K562 (cell line): ENCODE results near the gene RASEF. TPM values are rescaled to one million over a fixed set of nuclear protein-coding genes. Genes with fewer than 3 reads are reported as not detected.
A peak's percentile ranks its signal among the peaks of the same experiment; 100 is the strongest.

ENCODE experiments used
- ATAC-seq: fragments of 200-7000 bp; cut with Tn5 transposase; 3 replicates; pipeline ENCODE4 v1.9.1; 2020; ENCODE audit warnings: moderate library complexity
- Bru-seq: library from RNA; stranded (reverse); fragments of 400-500 nt; gene quantifications from one replicate; lab custom pipeline; 2021; lab: Mats Ljungman, UMichigan
- BruChase-seq, 2 experiments: library from RNA; stranded (reverse); fragments of 400-500 nt; gene quantifications; one replicate each; lab custom pipeline; 2021; lab: Mats Ljungman, UMichigan
- BruUV-seq: library from RNA; stranded (reverse); fragments of 400-500 nt; replicated peaks from 2 replicates; lab custom pipeline; 2021; lab: Mats Ljungman, UMichigan
- CTCF ChIA-PET: fragments of 300-600 bp; formaldehyde crosslinking; extraction: SDS; loops from one replicate; lab custom pipeline; 2021; ENCODE audit warnings: low intra/inter-chr PET ratio; lab: Yijun Ruan, JAX
- POLR2A ChIA-PET: fragments of 300-600, 350-650 bp; sonication (Branson Sonifier 250); formaldehyde crosslinking; extraction: SDS; loops from one replicate; lab custom pipeline; 2021; ENCODE audit warnings: antibody characterized with exemption, inconsistent platforms; lab: Yijun Ruan, JAX
- DNase-seq, 4 experiments: peaks; one replicate each; pipeline versions ENCODE4 v3.0.0 to v3.0.0-alpha.2; 2011 to 2018; ENCODE audit warnings: low spot score in 3 of 4, mixed read lengths in 3 of 4; ENCODE audit errors: extremely low read depth in 1 of 4
- FAIRE-seq: peaks from 2 replicates; lab custom pipeline; 2011; peaks lifted over from hg19 to GRCh38; lab: Jason Lieb, UNC
- H2AFZ ChIP-seq: 2 replicates; pipeline ENCODE4 v1.6.0; 2011; ENCODE audit warnings: low read depth, low read length, control low read depth, inconsistent platforms
- H3K27ac ChIP-seq: fragments of 200-600 bp; 3 replicates; pipeline ENCODE4 v1.8.0; 2011; ENCODE audit warnings: low read depth, mild to moderate bottlenecking, control low read depth, inconsistent platforms, low read length, moderate library complexity, mixed read lengths; ENCODE audit errors: extremely low read depth
- H3K27me3 ChIP-seq, 2 experiments: fragments of 300-600 bp in 1 of 2; 2 replicates in 1 of 2; 3 replicates in 1 of 2; pipeline versions ENCODE4 v1.6.0 to v1.8.0; 2011; ENCODE audit warnings: inconsistent platforms in 2 of 2, low read length in 2 of 2, mild to moderate bottlenecking in 1 of 2, mixed read lengths in 1 of 2, moderate library complexity in 1 of 2; ENCODE audit not compliant: control insufficient read depth in 2 of 2, insufficient read depth in 2 of 2
- H3K36me3 ChIP-seq: fragments of 300-600 bp; 3 replicates; pipeline ENCODE4 v1.8.0; 2011; ENCODE audit warnings: mild to moderate bottlenecking, low read length, inconsistent platforms; ENCODE audit not compliant: control insufficient read depth, insufficient read depth
- H3K4me1 ChIP-seq, 2 experiments: fragments of 200-600 bp in 1 of 2; replicated peaks in 1 of 2; 2 replicates in 1 of 2; 3 replicates in 1 of 2; pipeline versions ENCODE4 v1.5.1 to v1.8.0; 2011; ENCODE audit warnings: inconsistent platforms in 2 of 2, low read length in 2 of 2, mild to moderate bottlenecking in 1 of 2, mixed read lengths in 1 of 2, moderate library complexity in 1 of 2; ENCODE audit not compliant: control insufficient read depth in 2 of 2, insufficient read depth in 2 of 2
- H3K4me2 ChIP-seq: 2 replicates; pipeline ENCODE4 v1.6.1; 2011; ENCODE audit warnings: low read length, control low read depth, inconsistent platforms, mixed read lengths; ENCODE audit not compliant: insufficient read depth
- H3K4me3 ChIP-seq: fragments of 200-600 bp; sonication (generic), shearing (Covaris generic); 2 replicates; pipeline ENCODE4 v1.5.1; 2016; ENCODE audit warnings: control low read depth, inconsistent platforms
- H3K79me2 ChIP-seq: fragments of 200-600 bp; 3 replicates; pipeline ENCODE4 v1.8.0; 2011; ENCODE audit warnings: low read length, inconsistent platforms; ENCODE audit not compliant: control insufficient read depth, insufficient read depth
- H3K9ac ChIP-seq, 2 experiments: 2 replicates each; pipeline versions ENCODE4 v1.6.0 to v1.6.1; 2011; ENCODE audit warnings: low read depth in 2 of 2, low read length in 2 of 2, control low read depth in 1 of 2, inconsistent platforms in 1 of 2, mild to moderate bottlenecking in 1 of 2, mixed read lengths in 1 of 2; ENCODE audit not compliant: insufficient read depth in 1 of 2
- H3K9me1 ChIP-seq: one replicate; pipeline ENCODE4 v1.6.0; 2011; ENCODE audit warnings: inconsistent platforms, mild to moderate bottlenecking, low read length, moderate library complexity; ENCODE audit not compliant: control insufficient read depth, insufficient read depth
- H3K9me3 ChIP-seq: replicated peaks from 2 replicates; pipeline ENCODE4 v1.5.1; 2011; ENCODE audit warnings: low read depth, low read length, inconsistent platforms; ENCODE audit not compliant: control insufficient read depth, insufficient read depth
- H4K20me1 ChIP-seq: replicated peaks from 2 replicates; pipeline ENCODE4 v1.6.1; 2011; ENCODE audit warnings: low read length, inconsistent platforms, mixed read lengths; ENCODE audit not compliant: control insufficient read depth, insufficient read depth
- FUS ChIP-seq: fragments of 200-400 bp; formaldehyde crosslinking; optimal IDR thresholded peaks from 2 replicates; pipeline ENCODE3; 2017; ENCODE audit warnings: low read depth, low read length
- PTTG1 ChIP-seq: fragments of 450-650 bp; IDR thresholded peaks from 2 replicates; pipeline ENCODE4 v1.6.1; 2016; ENCODE audit warnings: low read depth, mild to moderate bottlenecking, missing genetic modification characterization, missing compliant biosample characterization
- RBM14 ChIP-seq: fragments of 200-400 bp; formaldehyde crosslinking; IDR thresholded peaks from 2 replicates; pipeline ENCODE4 v1.6.1; 2018; ENCODE audit warnings: low read depth, mild to moderate bottlenecking, low read length, moderate library complexity, borderline replicate concordance; ENCODE audit not compliant: insufficient read depth
- ZBED1 ChIP-seq: IDR thresholded peaks from 2 replicates; pipeline ENCODE4 v1.6.1; 2014
- ZNF165 ChIP-seq: fragments of 250-450 bp; sonication (Bioruptor Pico); IDR thresholded peaks from 2 replicates; pipeline ENCODE4 v1.4.0; 2020; ENCODE audit warnings: borderline replicate concordance
- ZNF197 ChIP-seq: fragments of 200-800 bp; sonication (Bioruptor generic); IDR thresholded peaks from 2 replicates; pipeline ENCODE4 v1.6.1; 2016; ENCODE audit warnings: low read depth, missing genetic modification characterization, missing compliant biosample characterization
- ZNF507 ChIP-seq: conservative IDR thresholded peaks from 2 replicates; pipeline ENCODE4 v1.6.1; 2017; ENCODE audit warnings: missing genetic modification characterization, missing compliant biosample characterization
- WGBS: fragments of 100-300 bp; shearing (Covaris generic); methylation state at CpG from one replicate; pipeline ENCODE4 v1.1.6; 2016; ENCODE audit warnings: low coverage, mixed read lengths; ENCODE audit not compliant: insufficient coverage; ENCODE audit errors: missing lambda C conversion rate; 5-methylcytosine and 5-hydroxymethylcytosine counted together
- in situ Hi-C: fragments of 300-500 bp; cut with MboI; formaldehyde crosslinking; loops from 4 replicates; pipeline ENCODE4 v1.15.0; 2018; ENCODE audit warnings: inconsistent platforms, mixed read lengths
- intact Hi-C: fragments of 100-400 bp; cut with micrococcal nuclease; formaldehyde crosslinking; loops from 2 replicates; pipeline ENCODE4 v1.14.2; 2022
- long read RNA-seq, 3 experiments: library from polyadenylated mRNA in 2 of 3; library from RNA in 1 of 3; unstranded in 2 of 3; stranded (forward) in 1 of 3; transcript quantifications; one replicate each; pipeline ENCODE4 v2.0.0, GENCODE V29; 2019 to 2022
- polyA minus RNA-seq, 3 experiments: library from RNA; depleted of rRNA, polyadenylated mRNA; stranded (reverse); fragments of >200 nt; gene quantifications; 2 replicates each; pipeline ENCODE4 v1.2.3, GENCODE V29; 2011
- polyA plus RNA-seq, 8 experiments: library from polyadenylated mRNA; depleted of rRNA in 4 of 8; stranded (reverse) in 5 of 8; unstranded in 3 of 8; fragments of >200 nt; fragmentation: Nextera tagmentation in 2 of 8; fragmentation: Illumina TruSeq in 1 of 8; extraction: Ambion mirVana in 2 of 8; extraction: Trizol in 1 of 8; gene quantifications; 2 replicates each; pipeline versions ENCODE4 v1.2.1 to v1.2.3, GENCODE V29; 2011 to 2014; ENCODE audit warnings: inconsistent platforms in 1 of 8, missing spikeins in 1 of 8
- total RNA-seq, 7 experiments: library from RNA; depleted of rRNA in 6 of 7; stranded (reverse); fragments of >200 nt in 6 of 7; fragmentation: Illumina TruSeq in 2 of 7; extraction: Trizol in 2 of 7; gene quantifications; 2 replicates each; pipeline versions ENCODE4 v1.2.1 to v1.2.3, GENCODE V29; 2011 to 2021; ENCODE audit warnings: low replicate concordance in 1 of 7
- TF ChIP-seq, protein P1 (sequence below): fragments of 450-650 bp; formaldehyde crosslinking; IDR thresholded peaks from 2 replicates; pipeline ENCODE4 v1.4.0; 2022; ENCODE audit warnings: mild to moderate bottlenecking, moderate library complexity
- TF ChIP-seq, protein P2 (sequence below): fragments of 450-650 bp; conservative IDR thresholded peaks from 2 replicates; pipeline ENCODE4 v1.6.1; 2016; ENCODE audit warnings: missing genetic modification characterization, low read depth, mild to moderate bottlenecking, control low read depth, missing compliant biosample characterization
- TF ChIP-seq, protein P3 (sequence below): sonication (generic); formaldehyde crosslinking; IDR thresholded peaks from 2 replicates; pipeline ENCODE4 v1.8.1; 2023; ENCODE audit warnings: mild to moderate bottlenecking, missing genetic modification reagents, moderate library complexity
- TF ChIP-seq, protein P4 (sequence below): IDR thresholded peaks from 2 replicates; pipeline ENCODE4 v1.6.1; 2012; ENCODE audit warnings: low read depth, low read length, improper control_type of control experiment, borderline replicate concordance

Gene RASEF
- total RNA-seq (2011; cell fraction: chromatin; rRNA removed; ENCODE audit: low replicate concordance) = not detected in 2 replicates
- total RNA-seq (2011; cell fraction: nucleolus; rRNA removed) = 0.26 TPM in 1 of 2 replicates, not detected in the other
- total RNA-seq (2011; cell fraction: nucleoplasm; rRNA removed) = 0.22 TPM in 1 of 2 replicates, not detected in the other
- total RNA-seq (2014; rRNA removed) (0.18 TPM in 1 of 2 replicates, not detected in the other), total RNA-seq (2014; rRNA removed; fragmentation: Illumina TruSeq; extraction: Trizol) (0.10 and 0.11 TPM in 2 replicates), total RNA-seq (2015; rRNA removed; fragmentation: Illumina TruSeq; extraction: Trizol) (0.11 TPM in 1 of 2 replicates, not detected in the other), total RNA-seq (2021) (0.13 and 0.20 TPM in 2 replicates), polyA plus RNA-seq (2011; rRNA removed) (0.01 TPM in 1 of 2 replicates, not detected in the other), polyA plus RNA-seq (2014; fragmentation: Illumina TruSeq; extraction: Trizol) (not detected in 2 replicates), polyA plus RNA-seq (2014; fragmentation: Nextera tagmentation; extraction: Ambion mirVana) (not detected), polyA plus RNA-seq (2014; rRNA removed) (not detected in 2 replicates), polyA minus RNA-seq (2011; rRNA and poly(A)+ RNA removed) (not detected in 2 replicates), Bru-seq, nascent RNA (percentile 9 among the genes with signal in this experiment), BruChase-seq, experiment 1, labeled RNA remaining after a 2-hour chase (percentile 11 among the genes with signal in this experiment), BruChase-seq, experiment 2, labeled RNA remaining after a 6-hour chase (percentile 13 among the genes with signal in this experiment)
- polyA plus RNA-seq (2011; cell fraction: cytosol; rRNA removed) = not detected in 2 replicates
- polyA plus RNA-seq (2011; cell fraction: nucleus; rRNA removed) = not detected in 2 replicates
- polyA plus RNA-seq (2012) = 0.05 TPM in 1 of 2 replicates, not detected in the other
- polyA minus RNA-seq (2011; cell fraction: cytosol; rRNA and poly(A)+ RNA removed) = not detected in 2 replicates
- polyA minus RNA-seq (2011; cell fraction: nucleus; rRNA and poly(A)+ RNA removed) = 0.13 and 0.33 TPM in 2 replicates
- long read RNA-seq, experiment 1 = 0 reads
- long read RNA-seq, experiment 2 = 0 reads
- long read RNA-seq, experiment 3 = 0 reads

DNA sequence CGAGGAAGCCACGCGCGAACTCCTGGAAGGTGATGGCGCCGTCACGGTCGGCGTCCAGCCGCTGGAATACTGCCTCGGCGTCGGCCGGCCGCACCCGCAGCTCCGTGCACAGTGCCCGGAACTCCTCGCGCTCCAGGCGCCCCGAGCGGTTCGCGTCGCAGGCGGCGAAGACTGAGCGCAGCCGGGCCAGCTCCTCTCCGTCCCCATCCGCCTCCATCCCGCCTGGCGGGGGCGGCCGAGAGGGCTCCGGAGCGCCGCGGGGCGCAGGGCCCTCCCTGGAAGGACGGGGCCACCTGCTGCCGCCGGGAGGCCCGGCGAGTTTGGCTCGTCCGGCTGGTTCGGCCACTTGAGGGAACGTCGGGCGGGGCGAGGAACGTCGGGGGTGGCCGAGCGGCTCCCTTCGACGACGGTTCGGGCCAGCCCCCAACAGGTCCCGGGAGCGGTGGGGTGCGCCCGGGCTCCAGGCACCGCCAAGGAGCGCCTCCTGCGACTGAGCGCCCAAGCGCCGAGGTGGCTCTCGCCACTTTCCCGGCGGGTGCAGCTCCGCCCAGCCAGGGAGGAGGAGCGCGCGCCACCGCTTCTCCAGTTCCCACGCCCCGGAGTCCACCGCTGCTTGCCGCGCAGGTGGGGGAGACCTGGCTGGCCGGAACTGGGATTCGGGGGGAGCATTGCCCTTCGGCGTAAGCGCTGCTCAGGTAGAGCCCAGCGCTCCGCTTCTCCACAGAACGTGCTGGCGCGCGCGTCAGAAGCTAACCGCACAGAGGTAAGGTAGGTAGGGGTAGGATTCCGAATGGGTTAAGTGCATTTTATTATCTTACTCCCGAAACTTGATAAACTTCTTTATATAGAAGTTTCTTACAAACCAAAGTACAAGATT is at the start of gene RASEF:
RASEF (minus strand) TSS at position 492 of the 877 bp plus-strand sequence; CDS start at position 217, 275 bp downstream.
- POLR2A ChIA-PET = no interaction called here
- no peak within 1 kb of the TSS for H3K4me2 ChIP-seq
- TF ChIP-seq ZBED1 (no peak), ZNF507 (tag) (no peak), ZNF165 (CRISPR knock-in tag) (no peak), PTTG1 (tag) (no peak), RBM14 (no peak), FUS (no peak), ZNF197 (no peak)
- TF ChIP-seq, protein P1, sequence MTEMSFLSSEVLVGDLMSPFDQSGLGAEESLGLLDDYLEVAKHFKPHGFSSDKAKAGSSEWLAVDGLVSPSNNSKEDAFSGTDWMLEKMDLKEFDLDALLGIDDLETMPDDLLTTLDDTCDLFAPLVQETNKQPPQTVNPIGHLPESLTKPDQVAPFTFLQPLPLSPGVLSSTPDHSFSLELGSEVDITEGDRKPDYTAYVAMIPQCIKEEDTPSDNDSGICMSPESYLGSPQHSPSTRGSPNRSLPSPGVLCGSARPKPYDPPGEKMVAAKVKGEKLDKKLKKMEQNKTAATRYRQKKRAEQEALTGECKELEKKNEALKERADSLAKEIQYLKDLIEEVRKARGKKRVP (CRISPR knock-in tag) = no peak
- TF ChIP-seq, protein P2, sequence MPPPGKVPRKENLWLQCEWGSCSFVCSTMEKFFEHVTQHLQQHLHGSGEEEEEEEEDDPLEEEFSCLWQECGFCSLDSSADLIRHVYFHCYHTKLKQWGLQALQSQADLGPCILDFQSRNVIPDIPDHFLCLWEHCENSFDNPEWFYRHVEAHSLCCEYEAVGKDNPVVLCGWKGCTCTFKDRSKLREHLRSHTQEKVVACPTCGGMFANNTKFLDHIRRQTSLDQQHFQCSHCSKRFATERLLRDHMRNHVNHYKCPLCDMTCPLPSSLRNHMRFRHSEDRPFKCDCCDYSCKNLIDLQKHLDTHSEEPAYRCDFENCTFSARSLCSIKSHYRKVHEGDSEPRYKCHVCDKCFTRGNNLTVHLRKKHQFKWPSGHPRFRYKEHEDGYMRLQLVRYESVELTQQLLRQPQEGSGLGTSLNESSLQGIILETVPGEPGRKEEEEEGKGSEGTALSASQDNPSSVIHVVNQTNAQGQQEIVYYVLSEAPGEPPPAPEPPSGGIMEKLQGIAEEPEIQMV = no peak
- TF ChIP-seq, protein P3, sequence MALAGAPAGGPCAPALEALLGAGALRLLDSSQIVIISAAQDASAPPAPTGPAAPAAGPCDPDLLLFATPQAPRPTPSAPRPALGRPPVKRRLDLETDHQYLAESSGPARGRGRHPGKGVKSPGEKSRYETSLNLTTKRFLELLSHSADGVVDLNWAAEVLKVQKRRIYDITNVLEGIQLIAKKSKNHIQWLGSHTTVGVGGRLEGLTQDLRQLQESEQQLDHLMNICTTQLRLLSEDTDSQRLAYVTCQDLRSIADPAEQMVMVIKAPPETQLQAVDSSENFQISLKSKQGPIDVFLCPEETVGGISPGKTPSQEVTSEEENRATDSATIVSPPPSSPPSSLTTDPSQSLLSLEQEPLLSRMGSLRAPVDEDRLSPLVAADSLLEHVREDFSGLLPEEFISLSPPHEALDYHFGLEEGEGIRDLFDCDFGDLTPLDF (CRISPR knock-in tag) = no peak
- TF ChIP-seq, protein P4, sequence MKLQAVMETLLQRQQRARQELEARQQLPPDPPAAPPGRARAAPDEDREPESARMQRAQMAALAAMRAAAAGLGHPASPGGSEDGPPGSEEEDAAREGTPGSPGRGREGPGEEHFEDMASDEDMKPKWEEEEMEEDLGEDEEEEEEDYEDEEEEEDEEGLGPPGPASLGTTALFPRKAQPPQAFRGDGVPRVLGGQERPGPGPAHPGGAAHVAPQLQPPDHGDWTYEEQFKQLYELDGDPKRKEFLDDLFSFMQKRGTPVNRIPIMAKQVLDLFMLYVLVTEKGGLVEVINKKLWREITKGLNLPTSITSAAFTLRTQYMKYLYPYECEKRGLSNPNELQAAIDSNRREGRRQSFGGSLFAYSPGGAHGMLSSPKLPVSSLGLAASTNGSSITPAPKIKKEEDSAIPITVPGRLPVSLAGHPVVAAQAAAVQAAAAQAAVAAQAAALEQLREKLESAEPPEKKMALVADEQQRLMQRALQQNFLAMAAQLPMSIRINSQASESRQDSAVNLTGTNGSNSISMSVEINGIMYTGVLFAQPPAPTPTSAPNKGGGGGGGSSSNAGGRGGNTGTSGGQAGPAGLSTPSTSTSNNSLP = no peak

More for the DNA sequence above, at the start of gene RASEF:
- BruUV-seq = no TSS peak
- Histone ChIP-seq H3K27ac (no peak within 1 kb of the TSS), H3K4me1 (no peaks in the 10 kb centered on the region), H3K9ac (no peak within 1 kb of the TSS), H3K79me2 (no peaks in the 10 kb centered on the region), H3K36me3 (no peaks in the 10 kb centered on the region), H3K9me1 (no peaks in the 10 kb centered on the region), H3K4me3 (no peak within 1 kb of the TSS), H3K9me3 (no peaks in the 10 kb centered on the region), H3K27me3 (no peaks in the 10 kb centered on the region), H4K20me1 (no peaks in the 10 kb centered on the region), H2AFZ (no peak within 1 kb of the TSS)
- DNase-seq = no peak
- in situ Hi-C loops = no loop called here
- no peak for FAIRE-seq
- no peak for ATAC-seq
- 33% methylated on average over 22 of the region's 99 CpGs for WGBS
- intact Hi-C loops = no loop called here
- CTCF ChIA-PET = no interaction called here
